Keratinocyte (primary cell): ENCODE results near the gene APBB2.

Experiments used
- EZH2 ChIP-seq: IDR thresholded peaks from one replicate; pipeline ENCODE4 v1.6.1; 2012; ENCODE audit warnings: inconsistent platforms, mild to moderate bottlenecking, low read length, moderate library complexity
- TF ChIP-seq, protein P1 (sequence below), 3 experiments: IDR thresholded peaks in 1 of 3; conservative IDR thresholded peaks in 1 of 3; optimal IDR thresholded peaks in 1 of 3; 2 replicates in 2 of 3; 3 replicates in 1 of 3; pipeline versions ENCODE3 to v1.5.1; 2011; ENCODE audit warnings: low read length in 3 of 3, mild to moderate bottlenecking in 3 of 3, moderate library complexity in 2 of 3, control low read depth in 1 of 3, inconsistent platforms in 1 of 3; ENCODE audit not compliant: insufficient read depth in 2 of 3; ENCODE audit errors: extremely low read depth in 1 of 3

DNA sequence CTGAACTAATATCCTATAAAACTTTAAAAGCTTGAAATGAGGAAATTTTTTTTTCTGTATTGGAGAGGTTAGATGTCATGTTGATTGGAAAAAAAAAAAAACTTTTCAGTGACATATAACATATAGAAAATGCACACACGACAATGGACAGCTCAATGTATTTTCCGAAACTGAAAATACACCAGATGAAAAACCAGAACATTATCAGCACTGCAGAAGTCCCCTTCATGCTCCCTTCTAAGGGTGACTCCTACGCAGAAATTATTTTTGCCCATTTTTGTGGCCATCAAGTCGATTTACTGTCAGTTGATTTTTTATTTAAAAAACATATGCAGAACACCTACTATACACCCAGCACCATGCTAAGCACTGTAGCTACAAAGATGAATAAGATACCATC is 148.3 kb downstream of the APBB2 start:
- TF ChIP-seq, protein P1, sequence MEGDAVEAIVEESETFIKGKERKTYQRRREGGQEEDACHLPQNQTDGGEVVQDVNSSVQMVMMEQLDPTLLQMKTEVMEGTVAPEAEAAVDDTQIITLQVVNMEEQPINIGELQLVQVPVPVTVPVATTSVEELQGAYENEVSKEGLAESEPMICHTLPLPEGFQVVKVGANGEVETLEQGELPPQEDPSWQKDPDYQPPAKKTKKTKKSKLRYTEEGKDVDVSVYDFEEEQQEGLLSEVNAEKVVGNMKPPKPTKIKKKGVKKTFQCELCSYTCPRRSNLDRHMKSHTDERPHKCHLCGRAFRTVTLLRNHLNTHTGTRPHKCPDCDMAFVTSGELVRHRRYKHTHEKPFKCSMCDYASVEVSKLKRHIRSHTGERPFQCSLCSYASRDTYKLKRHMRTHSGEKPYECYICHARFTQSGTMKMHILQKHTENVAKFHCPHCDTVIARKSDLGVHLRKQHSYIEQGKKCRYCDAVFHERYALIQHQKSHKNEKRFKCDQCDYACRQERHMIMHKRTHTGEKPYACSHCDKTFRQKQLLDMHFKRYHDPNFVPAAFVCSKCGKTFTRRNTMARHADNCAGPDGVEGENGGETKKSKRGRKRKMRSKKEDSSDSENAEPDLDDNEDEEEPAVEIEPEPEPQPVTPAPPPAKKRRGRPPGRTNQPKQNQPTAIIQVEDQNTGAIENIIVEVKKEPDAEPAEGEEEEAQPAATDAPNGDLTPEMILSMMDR (optimal IDR thresholded peaks at IDR 0.05 in 1 of 3, IDR thresholded peaks at IDR 0.05 in 1 of 3, conservative IDR thresholded peaks at IDR 0.05 in 1 of 3; ENCODE audit: extremely low read depth in 1 of 3, insufficient read depth in 2 of 3, low read length in 3 of 3): no peak
- TF ChIP-seq EZH2: no peak
